Colon (tissue), 2 donors: ENCODE data around the gene WDR5B.

Experiments used
- FAIRE-seq: peaks from 2 replicates; lab custom pipeline; 2012; peaks lifted over from hg19 to GRCh38; lab: Jason Lieb, UNC
- donor health status: control.
- donor health status: control.

The WDR5B gene

GRCh38 chr3:122409446-122409845, 6.4 kb downstream of the WDR5B start:
- no peak for FAIRE-seq

GRCh38 chr3:122407946-122408345, 7.9 kb downstream of the WDR5B start:
- FAIRE-seq: no peak

GRCh38 chr3:122406198-122406597, 9.7 kb downstream of the WDR5B start:
- no peak for FAIRE-seq

DNA sequence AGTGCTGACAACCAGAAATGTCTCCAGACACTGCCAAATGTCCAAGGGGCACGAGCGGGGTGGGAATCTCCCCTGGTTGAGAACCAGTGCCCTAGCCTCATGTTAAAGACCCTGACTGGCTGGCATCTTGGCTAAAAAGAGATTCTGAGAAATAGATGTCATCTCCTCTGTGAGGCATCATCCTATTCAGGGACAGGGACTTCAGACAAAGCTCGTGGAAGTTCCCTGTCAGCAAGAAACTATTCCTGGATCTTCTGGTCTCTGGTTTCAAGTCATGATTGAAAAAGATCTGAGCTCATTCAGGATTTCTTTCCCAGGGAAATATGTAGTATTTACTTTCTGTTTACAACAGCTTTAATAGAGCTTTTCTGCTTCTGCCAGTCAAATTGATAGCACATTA, 10.8 kb downstream of the WDR5B start:
- no peak for FAIRE-seq

- no peak for FAIRE-seq
Measured at GRCh38 chr3:122403489-122403888, 12.4 kb downstream of the WDR5B start.

GRCh38 chr3:122398920-122399319, 16.9 kb downstream of the WDR5B start:
- FAIRE-seq: no peak

- no peak for FAIRE-seq
Measured at GRCh38 chr3:122397201-122397600, 18.7 kb downstream of the WDR5B start.

GRCh38 chr3:122396511-122396910, 19.4 kb downstream of the WDR5B start:
- no peak for FAIRE-seq

DNA sequence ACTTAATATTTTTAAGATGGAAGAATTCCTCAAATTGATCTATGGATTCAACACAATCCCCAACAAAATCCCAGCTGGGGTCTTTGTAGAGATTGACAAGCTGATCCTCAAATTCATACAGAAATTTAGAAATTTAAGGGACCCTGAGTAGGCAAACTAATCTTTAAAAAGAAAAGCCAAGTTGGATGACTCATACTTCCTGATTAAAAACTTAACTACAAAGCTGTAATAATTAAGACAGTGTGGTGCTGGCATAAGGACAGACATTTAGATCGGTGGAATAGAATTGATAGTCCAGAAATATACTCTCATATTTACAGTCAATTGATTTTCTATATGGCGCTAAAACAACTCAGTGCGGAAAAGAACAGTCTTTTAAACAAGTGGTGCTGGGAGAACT, 20.3 kb downstream of the WDR5B start:
- FAIRE-seq: no peak

GRCh38 chr3:122394173-122394572, 21.7 kb downstream of the WDR5B start:
- no peak for FAIRE-seq

DNA sequence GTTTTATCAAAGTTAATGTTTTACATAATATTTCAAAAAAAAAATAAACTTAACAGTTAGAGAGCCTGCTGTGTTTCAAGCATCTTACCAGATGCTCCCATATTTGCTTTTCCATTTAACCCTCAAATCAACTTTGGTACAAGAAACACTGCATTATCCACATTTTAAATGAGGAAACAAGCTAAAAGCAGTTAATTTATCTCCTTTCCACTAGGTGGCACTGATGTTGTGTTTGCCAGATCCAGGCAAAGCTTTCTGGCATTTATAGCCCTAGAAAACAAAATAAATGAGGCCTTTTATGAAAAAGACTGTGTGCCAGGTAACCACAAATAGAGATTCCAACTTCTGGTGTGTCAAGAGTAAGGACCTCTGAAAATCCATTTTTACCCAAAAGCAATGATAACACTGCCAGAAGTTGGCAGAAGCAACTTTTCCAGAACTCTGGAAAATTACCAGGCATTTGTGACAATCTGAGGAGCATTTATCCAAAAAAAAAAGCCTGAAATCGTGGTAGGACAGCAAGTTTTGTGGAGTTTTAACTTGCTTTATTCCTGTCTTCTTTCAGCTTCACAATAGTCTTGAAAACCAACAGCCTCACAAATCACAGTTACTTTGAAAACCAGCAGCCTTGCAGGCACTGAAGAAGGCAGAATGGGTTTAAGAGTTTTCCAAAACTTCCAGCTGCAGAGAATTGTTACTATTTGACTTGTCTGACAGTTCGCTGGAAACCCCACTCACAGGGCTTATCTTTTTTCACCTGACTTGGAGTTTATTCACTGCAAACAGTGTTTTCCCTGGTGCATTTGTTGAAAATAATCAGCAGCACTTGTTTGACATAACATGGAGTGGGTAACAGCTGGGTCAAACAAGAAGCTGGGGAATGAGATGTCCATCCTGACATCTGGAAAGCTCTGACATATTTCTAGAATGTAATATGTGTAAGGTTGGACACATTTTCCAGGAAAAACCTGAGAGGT, 22.7 kb downstream of the WDR5B start:
- FAIRE-seq: peak; percentile 14

DNA sequence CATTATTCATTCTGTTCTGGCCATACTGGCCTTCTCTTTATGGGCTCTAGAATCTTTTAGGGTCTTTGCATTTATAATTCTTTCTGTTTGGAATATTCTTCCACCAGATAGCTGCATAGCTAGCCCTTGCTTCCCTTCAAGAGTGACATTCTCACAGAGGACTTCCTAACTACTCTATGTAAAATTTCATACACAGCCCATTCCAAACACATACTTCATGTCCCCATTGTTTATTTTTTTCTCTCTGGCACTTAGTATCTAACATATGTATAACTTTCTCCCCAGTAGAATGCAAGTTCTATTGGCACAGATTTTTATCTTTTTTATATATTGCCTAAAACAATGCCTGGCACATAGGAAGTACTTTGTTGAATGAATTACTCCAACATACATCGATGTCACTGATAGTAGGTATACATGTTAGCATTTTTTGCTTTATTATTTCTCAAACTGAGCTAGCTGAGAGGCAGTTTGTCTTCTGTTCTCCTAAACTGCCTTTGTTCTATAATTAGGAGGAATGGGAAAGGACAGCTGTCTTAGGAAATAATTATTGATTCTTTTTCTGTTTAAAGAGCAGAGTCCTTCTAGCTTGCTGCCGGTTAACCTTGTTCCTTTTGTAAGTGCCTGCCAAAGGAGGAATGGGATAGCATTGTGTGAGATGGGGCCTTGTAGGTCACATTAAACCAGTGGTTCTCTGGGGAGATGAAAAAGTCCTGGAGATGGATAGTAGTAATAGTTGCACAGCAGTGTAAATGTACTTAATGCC, 24.0 kb downstream of the WDR5B start:
- FAIRE-seq: no peak

- FAIRE-seq: no peak
Measured at GRCh38 chr3:122390665-122391064, 25.2 kb downstream of the WDR5B start.

GRCh38 chr3:122389892-122390291, 26.0 kb downstream of the WDR5B start:
- no peak for FAIRE-seq

DNA sequence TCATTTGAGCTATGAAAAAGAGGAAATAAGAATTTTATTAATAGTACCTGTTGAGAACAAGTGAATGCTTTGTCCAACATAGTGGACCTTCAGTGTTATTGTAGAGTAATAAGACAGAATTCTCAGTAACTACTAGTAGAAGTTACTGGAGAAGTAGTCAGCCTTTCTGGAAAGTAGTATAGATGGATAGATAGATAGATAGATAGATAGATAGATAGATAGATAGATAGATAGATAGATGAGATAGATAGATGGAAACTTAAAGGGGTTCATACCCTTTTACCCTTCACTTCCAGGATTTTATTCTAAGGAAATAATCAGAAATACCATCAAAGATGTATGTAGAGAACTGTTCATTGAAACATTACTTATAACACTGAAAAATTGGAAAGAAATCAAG, 26.7 kb downstream of the WDR5B start:
- no peak for FAIRE-seq

GRCh38 chr3:122387709-122388108, 28.2 kb downstream of the WDR5B start:
- no peak for FAIRE-seq

- no peak for FAIRE-seq
Measured at GRCh38 chr3:122383771-122384697, 31.8 kb downstream of the WDR5B start, which contains the start of gene FAM162A. FAM162A (plus strand) TSS chr3:122384182; CDS start chr3:122384266, 84 bp downstream.

GRCh38 chr3:122382888-122383666, 32.8 kb downstream of the WDR5B start, which contains the start of gene MIX23:
MIX23 (minus strand) TSS chr3:122383231; CDS start chr3:122383224, 7 bp downstream.
- FAIRE-seq: no peak

GRCh38 chr3:122377975-122378374, 37.9 kb downstream of the WDR5B start:
- FAIRE-seq: no peak

- FAIRE-seq: no peak
Measured at GRCh38 chr3:122374034-122374433, 41.8 kb downstream of the WDR5B start.

DNA sequence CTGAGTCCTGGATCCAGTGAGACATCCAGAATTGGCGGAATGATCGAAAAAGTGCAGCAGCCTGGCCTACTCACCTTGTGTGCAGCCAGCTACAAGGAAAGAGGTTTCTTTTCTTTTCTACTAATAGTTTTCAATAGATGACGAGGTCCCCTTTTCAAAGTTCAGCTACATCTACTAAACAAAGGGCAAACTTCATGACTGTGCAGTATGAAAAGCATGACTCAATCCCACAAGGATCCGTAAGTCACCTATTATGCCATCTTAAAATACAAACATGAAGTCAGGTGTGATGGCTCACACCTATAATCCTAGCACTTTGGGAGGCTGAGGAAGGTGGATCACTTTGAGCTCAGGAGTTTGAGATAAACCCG, 49.5 kb downstream of the WDR5B start:
- no peak for FAIRE-seq
